Measurements from ENCODE around the gene DNM3.

DNM3 gene

DNA sequence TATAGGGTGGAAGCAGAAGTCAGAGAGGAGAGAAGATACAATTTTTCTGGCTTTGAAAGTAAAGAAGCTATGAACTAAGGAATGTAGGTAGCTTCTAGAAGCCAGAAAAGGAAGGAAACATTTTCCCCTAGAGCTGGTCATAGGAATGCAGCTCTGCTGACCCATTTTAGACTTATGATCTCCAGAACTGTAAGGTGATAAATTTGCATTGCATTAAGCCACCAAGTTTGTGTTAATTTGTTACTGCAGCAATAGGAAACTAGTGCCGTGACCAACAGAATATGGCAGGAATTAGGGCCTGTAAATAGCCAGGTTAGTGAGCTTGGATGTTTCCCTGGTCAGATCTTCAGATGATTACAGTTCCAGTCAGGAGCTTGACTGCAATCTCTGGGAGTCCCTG lies 334.9 kb downstream of the DNM3 start:
- in situ Hi-C loops (cut with MboI; ENCODE audit: low sequenced_read_pairs, unreplicated experiment), result no loop called here
- DNase-seq (ENCODE audit: low spot score), result no peak
- TF ChIP-seq, protein P1, sequence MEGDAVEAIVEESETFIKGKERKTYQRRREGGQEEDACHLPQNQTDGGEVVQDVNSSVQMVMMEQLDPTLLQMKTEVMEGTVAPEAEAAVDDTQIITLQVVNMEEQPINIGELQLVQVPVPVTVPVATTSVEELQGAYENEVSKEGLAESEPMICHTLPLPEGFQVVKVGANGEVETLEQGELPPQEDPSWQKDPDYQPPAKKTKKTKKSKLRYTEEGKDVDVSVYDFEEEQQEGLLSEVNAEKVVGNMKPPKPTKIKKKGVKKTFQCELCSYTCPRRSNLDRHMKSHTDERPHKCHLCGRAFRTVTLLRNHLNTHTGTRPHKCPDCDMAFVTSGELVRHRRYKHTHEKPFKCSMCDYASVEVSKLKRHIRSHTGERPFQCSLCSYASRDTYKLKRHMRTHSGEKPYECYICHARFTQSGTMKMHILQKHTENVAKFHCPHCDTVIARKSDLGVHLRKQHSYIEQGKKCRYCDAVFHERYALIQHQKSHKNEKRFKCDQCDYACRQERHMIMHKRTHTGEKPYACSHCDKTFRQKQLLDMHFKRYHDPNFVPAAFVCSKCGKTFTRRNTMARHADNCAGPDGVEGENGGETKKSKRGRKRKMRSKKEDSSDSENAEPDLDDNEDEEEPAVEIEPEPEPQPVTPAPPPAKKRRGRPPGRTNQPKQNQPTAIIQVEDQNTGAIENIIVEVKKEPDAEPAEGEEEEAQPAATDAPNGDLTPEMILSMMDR (IDR thresholded peaks at IDR 0.05; ENCODE audit: borderline replicate concordance, control extremely low read depth, extremely low read depth, insufficient read depth, missing control alignments), result no peak

DNA sequence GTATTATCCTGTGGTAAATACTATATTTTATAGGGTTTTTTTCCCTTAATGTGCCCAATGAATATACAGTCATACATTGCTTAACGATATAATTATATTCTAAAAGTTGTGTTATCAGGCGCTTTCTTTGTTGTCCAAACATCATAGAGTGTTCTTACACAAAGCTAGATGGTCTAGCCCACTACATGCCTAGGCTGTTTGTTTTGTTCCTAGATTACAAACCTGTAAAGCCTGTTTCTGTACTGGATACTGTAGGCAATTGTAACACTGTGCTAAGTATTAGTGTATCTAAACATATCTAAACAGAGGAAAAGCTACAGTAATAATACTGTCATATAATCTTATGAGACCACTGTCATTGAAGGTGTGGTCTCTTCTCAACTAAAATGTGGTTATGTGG lies 336.6 kb downstream of the DNM3 start:
- DNase-seq (ENCODE audit: low spot score), result no peak
- in situ Hi-C loops (cut with MboI; ENCODE audit: low sequenced_read_pairs, unreplicated experiment), result no loop called here
- TF ChIP-seq, protein P1 (IDR thresholded peaks at IDR 0.05; ENCODE audit: borderline replicate concordance, control extremely low read depth, extremely low read depth, insufficient read depth, missing control alignments), result no peak

DNA sequence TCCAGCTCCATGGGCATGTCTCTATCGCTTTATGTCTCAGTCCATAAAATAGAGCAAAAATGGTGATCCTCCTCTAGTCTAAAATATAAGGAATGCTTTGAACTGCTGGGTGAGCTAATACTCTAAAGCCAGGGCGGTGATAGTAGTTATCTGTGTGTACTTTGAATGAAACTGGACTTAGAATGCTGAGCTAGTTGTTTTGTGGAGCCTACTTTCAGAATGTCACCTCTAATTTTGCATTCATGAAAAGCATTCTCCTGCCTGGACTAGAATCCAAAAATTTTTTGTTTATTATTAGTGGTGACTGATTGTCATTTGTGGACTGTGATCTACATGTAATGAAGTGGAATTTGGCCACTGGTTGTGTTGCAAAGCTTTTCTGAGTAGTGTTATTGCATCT lies 337.6 kb downstream of the DNM3 start:
- in situ Hi-C loops (cut with MboI; ENCODE audit: low sequenced_read_pairs, unreplicated experiment), result no loop called here
- no peak for DNase-seq (ENCODE audit: low spot score)
- TF ChIP-seq, protein P1 (IDR thresholded peaks at IDR 0.05; ENCODE audit: borderline replicate concordance, control extremely low read depth, extremely low read depth, insufficient read depth, missing control alignments), result no peak

DNA sequence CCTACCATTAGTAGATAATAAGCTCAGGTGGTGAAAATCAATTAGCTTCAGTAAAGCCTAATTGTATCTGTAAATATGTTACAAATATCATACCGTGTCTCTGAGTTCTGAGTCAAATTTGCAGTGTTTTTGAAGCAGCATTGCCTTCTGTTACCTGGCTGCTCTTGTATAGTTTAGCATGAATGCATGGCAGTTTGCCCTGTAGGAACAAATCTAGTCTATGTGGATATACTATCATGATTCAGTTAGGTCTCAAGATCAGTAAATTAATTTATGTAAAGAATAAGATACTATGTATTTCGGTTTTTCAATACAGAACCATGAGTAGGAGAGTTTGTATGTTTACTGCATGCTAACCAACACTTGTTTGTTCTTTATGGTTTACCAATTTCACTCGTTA lies 338.6 kb downstream of the DNM3 start:
- DNase-seq (ENCODE audit: low spot score), result no peak
- in situ Hi-C loops (cut with MboI; ENCODE audit: low sequenced_read_pairs, unreplicated experiment), result no loop called here
- TF ChIP-seq, protein P1 (IDR thresholded peaks at IDR 0.05; ENCODE audit: borderline replicate concordance, control extremely low read depth, extremely low read depth, insufficient read depth, missing control alignments), result no peak

DNA sequence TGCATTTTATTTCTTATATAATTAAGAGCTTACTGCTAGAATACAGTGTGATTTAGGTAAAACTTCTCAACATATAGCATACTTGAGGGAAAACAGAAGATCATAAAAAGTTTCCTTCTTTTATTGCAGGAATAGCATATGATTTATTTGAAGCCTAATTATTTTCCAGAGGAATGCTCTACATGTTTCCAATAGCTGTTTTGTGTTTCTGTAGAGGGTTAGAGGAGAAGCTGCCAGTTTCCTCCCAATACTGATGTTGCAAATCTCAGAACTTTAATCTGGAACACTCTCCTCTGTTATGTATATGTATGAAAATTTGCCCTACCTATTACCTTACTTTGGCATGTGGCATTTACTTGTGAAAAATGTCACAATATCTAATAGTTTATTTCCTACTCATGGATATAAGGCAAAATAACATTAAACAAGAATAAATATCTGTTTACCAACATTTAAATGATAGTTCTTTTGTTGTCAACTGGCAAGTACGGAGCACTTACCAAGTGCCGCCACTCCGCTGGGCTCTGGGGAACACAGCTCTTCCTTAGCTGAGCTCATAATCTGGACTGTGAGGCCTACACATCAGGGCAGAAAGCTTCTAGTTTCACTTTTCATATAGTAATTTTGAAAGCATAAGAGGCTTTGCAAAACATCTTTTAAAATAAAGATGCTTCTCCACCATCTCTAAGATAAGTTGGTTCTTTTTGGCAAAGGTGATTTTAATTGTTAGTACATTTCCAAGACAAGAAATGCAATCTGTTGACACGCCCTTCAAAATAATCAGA lies 339.4 kb downstream of the DNM3 start:
- in situ Hi-C loops (cut with MboI; ENCODE audit: low sequenced_read_pairs, unreplicated experiment), result no loop called here

DNA sequence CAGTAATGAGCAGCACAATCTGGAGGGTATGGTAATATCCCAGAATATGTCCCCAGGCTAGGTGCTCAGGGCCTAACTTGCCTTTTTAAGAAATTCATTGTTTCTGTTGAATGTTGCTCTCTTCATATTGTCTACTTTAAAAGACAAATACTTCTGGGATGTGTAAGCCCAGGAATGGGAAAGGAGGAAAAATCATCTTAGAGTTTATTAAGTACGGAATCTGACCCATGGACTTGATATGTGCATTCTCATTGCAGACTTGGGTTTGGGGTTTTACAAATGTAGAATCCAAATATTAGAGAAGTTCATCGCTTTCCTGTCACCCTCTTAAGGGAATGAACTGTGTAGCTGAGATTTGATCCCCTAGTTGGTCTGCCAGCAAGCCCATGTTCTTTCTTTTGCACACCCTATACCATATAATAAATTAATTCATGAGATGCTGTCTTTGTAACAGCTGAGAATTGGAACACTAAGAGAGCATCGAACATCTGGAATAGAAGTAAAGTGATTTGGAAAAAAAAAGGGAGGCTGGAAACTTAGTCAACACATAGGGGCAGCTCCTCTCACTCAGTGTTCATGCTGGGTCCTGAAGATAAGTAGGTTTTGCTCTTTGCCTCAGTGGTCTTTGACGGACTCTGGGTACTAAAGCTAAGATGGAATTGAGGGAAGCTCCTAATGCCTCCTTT lies 343.4 kb downstream of the DNM3 start:
- no peak for DNase-seq (ENCODE audit: low spot score)
- TF ChIP-seq, protein P1 (IDR thresholded peaks at IDR 0.05; ENCODE audit: borderline replicate concordance, control extremely low read depth, extremely low read depth, insufficient read depth, missing control alignments), result no peak
- in situ Hi-C loops (cut with MboI; ENCODE audit: low sequenced_read_pairs, unreplicated experiment), result no loop called here

More for the DNA sequence above, 339.4 kb downstream of the DNM3 start:
- DNase-seq (ENCODE audit: low spot score), result peak; percentile 1
- TF ChIP-seq, protein P1 (IDR thresholded peaks at IDR 0.05; ENCODE audit: borderline replicate concordance, control extremely low read depth, extremely low read depth, insufficient read depth, missing control alignments), result no peak

Data from GM13976 (cell line).